Neural cell (in vitro differentiated cells): ENCODE results near the gene ACP2.

ENCODE experiments used
- EP300 ChIP-seq: fragments of 450-650 bp; conservative IDR thresholded peaks from 2 replicates; pipeline ENCODE4 v1.6.1; 2014; ENCODE audit warnings: antibody characterized with exemption, mild to moderate bottlenecking, moderate library complexity; ENCODE audit not compliant: poor library complexity, severe bottlenecking
- POLR2AphosphoS5 ChIP-seq: IDR thresholded peaks from 2 replicates; pipeline ENCODE4 v1.6.1; 2012
- TF ChIP-seq, protein P1 (sequence below): fragments of 450-650 bp; IDR thresholded peaks from 2 replicates; pipeline ENCODE4 v1.5.1; 2014; ENCODE audit warnings: antibody characterized with exemption, mild to moderate bottlenecking, moderate library complexity; ENCODE audit not compliant: poor library complexity, severe bottlenecking

DNA sequence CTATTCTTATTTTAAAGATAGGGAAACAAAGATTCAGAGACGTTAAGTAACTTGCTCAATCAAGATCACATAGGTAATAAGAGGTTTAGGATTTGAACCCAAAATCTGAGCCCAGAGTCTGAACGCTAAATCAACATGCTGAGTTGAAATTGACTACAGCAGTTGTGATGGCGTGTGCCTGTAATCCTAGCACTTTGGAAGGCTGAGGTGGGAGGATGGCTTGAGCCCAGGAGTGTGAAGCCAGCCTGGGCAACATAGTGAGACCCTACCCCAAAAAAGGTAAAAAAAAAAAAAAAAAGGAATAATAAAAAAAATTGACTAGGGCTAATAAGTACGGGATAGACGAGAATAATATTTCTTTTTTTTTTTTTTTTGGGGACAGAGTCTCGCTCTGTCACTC is 7.8 kb upstream of the ACP2 start:
- TF ChIP-seq POLR2AphosphoS5: no peak
- no peak for TF ChIP-seq EP300
- TF ChIP-seq, protein P1, sequence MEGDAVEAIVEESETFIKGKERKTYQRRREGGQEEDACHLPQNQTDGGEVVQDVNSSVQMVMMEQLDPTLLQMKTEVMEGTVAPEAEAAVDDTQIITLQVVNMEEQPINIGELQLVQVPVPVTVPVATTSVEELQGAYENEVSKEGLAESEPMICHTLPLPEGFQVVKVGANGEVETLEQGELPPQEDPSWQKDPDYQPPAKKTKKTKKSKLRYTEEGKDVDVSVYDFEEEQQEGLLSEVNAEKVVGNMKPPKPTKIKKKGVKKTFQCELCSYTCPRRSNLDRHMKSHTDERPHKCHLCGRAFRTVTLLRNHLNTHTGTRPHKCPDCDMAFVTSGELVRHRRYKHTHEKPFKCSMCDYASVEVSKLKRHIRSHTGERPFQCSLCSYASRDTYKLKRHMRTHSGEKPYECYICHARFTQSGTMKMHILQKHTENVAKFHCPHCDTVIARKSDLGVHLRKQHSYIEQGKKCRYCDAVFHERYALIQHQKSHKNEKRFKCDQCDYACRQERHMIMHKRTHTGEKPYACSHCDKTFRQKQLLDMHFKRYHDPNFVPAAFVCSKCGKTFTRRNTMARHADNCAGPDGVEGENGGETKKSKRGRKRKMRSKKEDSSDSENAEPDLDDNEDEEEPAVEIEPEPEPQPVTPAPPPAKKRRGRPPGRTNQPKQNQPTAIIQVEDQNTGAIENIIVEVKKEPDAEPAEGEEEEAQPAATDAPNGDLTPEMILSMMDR: no peak
